Subcutaneous adipose tissue (tissue), 4 donors: ENCODE measurements around the gene PTH. TPM values are rescaled to one million over a fixed set of nuclear protein-coding genes. Genes with fewer than 3 reads are reported as not detected.

Experiments
- total RNA-seq, 4 donors: library from RNA; depleted of rRNA; stranded (reverse); fragments of >200 nt; gene quantifications; one replicate each; pipeline ENCODE4 v1.1.0, GENCODE V29; 2016
- TF ChIP-seq, protein P1 (sequence below): fragments of 450-650 bp; IDR thresholded peaks from one replicate; pipeline ENCODE4 v1.5.1; 2016; ENCODE audit warnings: low read depth, mild to moderate bottlenecking, control low read depth, antibody characterized with exemption, moderate library complexity

PTH gene
- total RNA-seq, 4 donors from 2014 or later = not detected

DNA sequence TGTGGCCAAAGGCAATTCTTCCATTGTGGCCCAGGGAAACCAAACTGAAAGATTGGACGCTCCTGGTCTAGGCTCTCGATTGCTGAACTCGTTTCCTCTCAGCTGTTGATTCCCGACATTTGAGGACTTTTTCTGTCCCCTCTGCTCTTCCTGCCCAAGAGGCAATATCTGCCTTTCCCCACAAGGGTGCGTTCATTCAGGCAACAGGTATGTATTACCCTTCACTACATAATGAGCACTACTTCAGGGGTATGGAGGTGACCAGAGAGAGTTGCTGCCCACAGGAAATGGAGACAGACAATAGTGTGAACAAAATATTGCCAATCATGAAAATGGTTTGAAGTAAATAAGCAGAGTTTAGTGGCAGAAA lies 8.2 kb downstream of the PTH start:
- TF ChIP-seq, protein P1, sequence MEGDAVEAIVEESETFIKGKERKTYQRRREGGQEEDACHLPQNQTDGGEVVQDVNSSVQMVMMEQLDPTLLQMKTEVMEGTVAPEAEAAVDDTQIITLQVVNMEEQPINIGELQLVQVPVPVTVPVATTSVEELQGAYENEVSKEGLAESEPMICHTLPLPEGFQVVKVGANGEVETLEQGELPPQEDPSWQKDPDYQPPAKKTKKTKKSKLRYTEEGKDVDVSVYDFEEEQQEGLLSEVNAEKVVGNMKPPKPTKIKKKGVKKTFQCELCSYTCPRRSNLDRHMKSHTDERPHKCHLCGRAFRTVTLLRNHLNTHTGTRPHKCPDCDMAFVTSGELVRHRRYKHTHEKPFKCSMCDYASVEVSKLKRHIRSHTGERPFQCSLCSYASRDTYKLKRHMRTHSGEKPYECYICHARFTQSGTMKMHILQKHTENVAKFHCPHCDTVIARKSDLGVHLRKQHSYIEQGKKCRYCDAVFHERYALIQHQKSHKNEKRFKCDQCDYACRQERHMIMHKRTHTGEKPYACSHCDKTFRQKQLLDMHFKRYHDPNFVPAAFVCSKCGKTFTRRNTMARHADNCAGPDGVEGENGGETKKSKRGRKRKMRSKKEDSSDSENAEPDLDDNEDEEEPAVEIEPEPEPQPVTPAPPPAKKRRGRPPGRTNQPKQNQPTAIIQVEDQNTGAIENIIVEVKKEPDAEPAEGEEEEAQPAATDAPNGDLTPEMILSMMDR = no peak

DNA sequence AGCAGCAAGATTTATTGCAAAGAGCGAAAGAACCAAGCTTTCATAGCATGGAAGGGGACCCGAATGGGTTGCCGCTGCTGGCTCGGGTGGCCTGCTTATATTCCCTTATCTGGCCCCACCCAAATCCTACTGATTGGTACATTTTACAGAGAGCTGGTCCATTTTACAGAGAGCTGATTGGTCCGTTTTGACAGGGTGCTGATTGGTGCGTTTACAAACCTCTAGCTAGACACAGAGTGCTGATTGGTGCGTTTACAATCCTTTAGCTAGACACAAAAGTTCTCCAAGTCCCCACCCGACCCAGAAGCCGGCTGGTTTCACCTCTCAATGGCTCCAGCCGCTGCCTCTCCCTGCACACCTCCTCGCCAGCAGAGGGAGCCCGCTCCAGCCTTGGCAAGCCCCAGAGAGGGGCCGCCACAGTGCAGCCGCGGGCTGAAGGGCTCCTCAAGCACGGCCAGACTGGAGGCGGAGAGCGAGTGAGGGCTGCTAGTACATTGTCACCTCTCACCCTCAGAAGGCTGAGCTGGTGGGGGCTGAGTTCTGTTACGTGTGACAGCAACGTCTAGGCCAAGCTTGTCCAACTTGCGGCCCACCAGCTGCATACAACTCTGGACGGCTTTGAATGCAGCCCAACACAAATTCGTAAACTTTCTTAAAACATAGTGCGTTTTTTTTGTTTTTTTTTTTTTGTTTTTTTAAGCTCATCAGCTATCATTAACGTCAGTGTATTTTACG lies 8.7 kb downstream of the PTH start:
- TF ChIP-seq, protein P1 = no peak

DNA sequence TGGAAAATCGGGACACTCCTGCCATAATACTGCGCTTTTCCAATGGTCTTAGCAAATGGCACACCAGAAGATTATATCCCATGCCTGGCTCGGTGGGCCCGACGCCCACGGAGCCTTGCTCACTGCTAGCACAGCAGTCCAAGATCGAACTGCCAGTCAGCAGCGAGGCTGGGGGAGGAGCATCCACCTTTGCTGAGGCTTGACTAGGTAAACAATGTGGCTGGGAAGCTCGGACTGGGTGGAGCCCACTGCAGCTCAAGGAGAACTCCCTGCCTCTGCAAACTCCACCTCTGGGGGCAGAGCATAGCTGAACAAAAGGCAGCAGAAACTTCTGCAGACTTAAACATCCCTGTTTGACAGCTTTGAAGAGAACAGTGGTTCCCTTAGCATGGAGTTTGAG lies 15.6 kb downstream of the PTH start:
- TF ChIP-seq, protein P1 = no peak

DNA sequence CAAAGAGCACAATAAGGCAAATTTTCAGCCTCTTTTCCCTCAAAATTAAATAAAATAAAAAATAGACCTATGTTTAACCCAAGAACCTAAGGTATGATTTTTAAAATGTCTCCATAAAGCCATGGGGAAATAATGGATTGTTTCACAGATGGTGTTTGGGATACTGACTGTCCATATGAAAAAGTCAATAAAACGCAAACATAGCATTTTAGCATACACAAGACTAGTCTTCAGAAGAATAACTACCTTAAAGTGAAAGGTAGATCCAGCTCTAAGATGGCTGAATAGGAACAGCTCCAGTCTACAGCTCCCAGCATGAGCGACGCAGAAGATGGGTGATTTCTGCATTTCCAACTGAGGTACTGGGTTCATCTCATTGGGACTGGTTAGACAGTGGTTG lies 16.1 kb downstream of the PTH start:
- TF ChIP-seq, protein P1 = no peak

DNA sequence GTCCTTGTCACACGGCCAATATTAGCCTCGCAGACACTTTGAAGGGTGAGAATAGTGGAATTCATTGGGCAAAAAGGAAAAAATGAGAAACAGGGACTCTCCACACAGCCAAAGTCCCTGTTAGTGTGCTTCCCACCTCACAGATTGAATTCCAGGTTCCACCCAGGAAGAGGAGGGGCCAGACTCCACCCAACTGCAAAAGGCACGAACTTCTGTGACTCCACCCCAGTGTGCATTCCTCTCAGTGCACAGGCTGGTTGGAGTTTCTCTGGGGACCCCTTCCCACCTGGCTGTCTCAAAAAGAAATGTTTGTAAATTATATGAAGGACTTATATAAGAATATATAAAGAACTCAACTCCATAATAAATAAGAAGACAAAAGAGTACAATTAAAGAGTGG lies 20.7 kb downstream of the PTH start:
- TF ChIP-seq, protein P1 = no peak

DNA sequence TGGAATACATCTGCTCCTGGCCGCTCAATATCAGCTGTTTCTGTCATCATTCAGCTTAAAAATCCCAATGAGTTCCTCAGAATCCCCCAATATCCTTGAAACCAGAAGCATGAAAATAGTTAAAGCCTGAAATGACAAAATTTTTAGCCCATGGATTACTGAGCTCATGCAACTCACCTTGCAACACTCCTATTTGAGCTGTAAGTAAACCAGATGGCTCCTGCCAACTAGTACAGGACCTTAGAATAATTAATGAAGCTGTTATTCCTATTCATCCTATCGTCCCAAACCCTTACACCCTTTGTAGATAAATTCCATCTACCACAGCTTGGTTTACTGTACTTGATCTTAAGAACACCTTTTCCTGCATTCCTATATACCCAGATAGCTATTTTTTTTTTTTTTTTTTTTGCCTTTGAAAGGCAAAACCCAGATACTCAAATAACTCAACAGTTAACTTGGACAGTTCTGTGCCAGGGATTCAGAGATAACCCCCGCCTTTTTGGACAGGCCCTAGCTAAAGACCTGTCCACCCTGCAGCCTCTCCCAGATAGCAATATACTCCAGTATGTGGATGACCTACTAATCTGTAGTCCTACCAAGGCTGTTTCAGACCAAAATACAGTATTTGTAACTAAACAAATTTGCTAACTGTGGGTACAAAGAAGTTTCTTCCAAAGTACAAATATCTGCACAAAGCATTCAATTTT lies 22.6 kb downstream of the PTH start:
- TF ChIP-seq, protein P1 = no peak

DNA sequence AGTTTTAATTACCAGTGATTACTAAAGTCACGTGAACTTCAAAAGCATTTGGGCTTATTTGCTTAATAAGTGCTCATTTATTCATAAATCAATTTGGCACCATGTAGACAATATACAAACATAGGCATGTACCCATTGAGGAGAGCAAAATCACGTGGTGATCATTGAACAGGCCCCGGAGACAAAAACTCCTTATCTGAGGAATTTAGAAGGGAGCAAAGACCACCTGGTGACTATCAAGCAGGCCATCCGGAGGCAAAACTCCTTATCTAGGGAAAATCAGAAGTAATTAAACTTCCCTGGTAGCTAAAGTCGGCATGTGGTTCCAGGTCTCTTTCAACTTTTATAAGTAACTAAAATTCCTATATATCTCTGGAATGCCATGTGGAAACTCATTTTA lies 27.0 kb downstream of the PTH start:
- TF ChIP-seq, protein P1 = no peak
